Caco-2 (cell line): ENCODE results near the gene DDAH2. TPM values are rescaled to one million over a fixed set of nuclear protein-coding genes. Genes with fewer than 3 reads are reported as not detected.

ENCODE experiments used
- BruUV-seq: library from RNA; stranded (reverse); fragments of 400-500 nt; replicated peaks from 2 replicates; lab custom pipeline; 2021; lab: Mats Ljungman, UMichigan
- CTCF ChIA-PET: fragments of 300-600 bp; sonication (Branson Sonifier 250); formaldehyde crosslinking; loops from one replicate; lab custom pipeline; 2022; ENCODE audit warnings: antibody characterized with exemption; lab: Charles Lee
- POLR2A ChIA-PET: fragments of 300-600 bp; sonication (Branson Sonifier 250); formaldehyde crosslinking; loops from one replicate; lab custom pipeline; 2022; ENCODE audit warnings: antibody characterized with exemption; lab: Charles Lee
- DNase-seq, 2 experiments: peaks; one replicate each; pipeline versions ENCODE4 v3.0.0 to v3.0.0-alpha.2; 2020 to 2022
- H3K27me3 ChIP-seq: replicated peaks from 2 replicates; pipeline ENCODE4 v1.6.0; 2011; ENCODE audit warnings: low read length; ENCODE audit not compliant: control insufficient read depth, insufficient read depth
- H3K36me3 ChIP-seq: 2 replicates; pipeline ENCODE4 v1.5.1; 2011; ENCODE audit warnings: low read length; ENCODE audit not compliant: control insufficient read depth, insufficient read depth
- H3K4me1 ChIP-seq: fragments of 250-450 bp; sonication (Bioruptor Pico); 2 replicates; pipeline ENCODE4 v1.5.1; 2020; ENCODE audit warnings: mild to moderate bottlenecking
- H3K4me3 ChIP-seq: 2 replicates; pipeline ENCODE4 v1.5.1; 2011; ENCODE audit warnings: low read depth, mild to moderate bottlenecking, control low read depth, low read length
- H3K9me3 ChIP-seq: fragments of 250-450 bp; sonication (Bioruptor Pico); 2 replicates; pipeline ENCODE4 v1.5.1; 2020; ENCODE audit warnings: mild to moderate bottlenecking, moderate library complexity
- H3K27ac Mint-ChIP-seq: one replicate; pipeline ENCODE4 v1.8.0; 2022; ENCODE audit warnings: mixed read lengths; ENCODE audit not compliant: unreplicated experiment
- H3K27me3 Mint-ChIP-seq: one replicate; pipeline ENCODE4 v1.8.0; 2022; ENCODE audit warnings: mixed read lengths; ENCODE audit not compliant: insufficient read depth, unreplicated experiment
- H3K36me3 Mint-ChIP-seq: one replicate; pipeline ENCODE4 v1.8.0; 2022; ENCODE audit warnings: mild to moderate bottlenecking, mixed read lengths; ENCODE audit not compliant: insufficient read depth, unreplicated experiment
- H3K4me1 Mint-ChIP-seq: one replicate; pipeline ENCODE4 v1.8.0; 2022; ENCODE audit warnings: low read depth, mixed read lengths; ENCODE audit not compliant: unreplicated experiment
- H3K4me3 Mint-ChIP-seq: one replicate; pipeline ENCODE4 v1.8.0; 2022; ENCODE audit warnings: mild to moderate bottlenecking, moderate library complexity, mixed read lengths; ENCODE audit not compliant: unreplicated experiment
- H3K9me3 Mint-ChIP-seq: one replicate; pipeline ENCODE4 v1.8.0; 2022; ENCODE audit warnings: mixed read lengths; ENCODE audit not compliant: unreplicated experiment
- intact Hi-C: fragments of 100-400 bp; cut with micrococcal nuclease; formaldehyde crosslinking; loops from one replicate; pipeline ENCODE4 v1.10.0; 2022; ENCODE audit not compliant: unreplicated experiment
- total RNA-seq: library from RNA; stranded (reverse); gene quantifications from 2 replicates; pipeline ENCODE4 v1.2.3, GENCODE V29; 2022
- TF ChIP-seq, protein P1 (sequence below), 2 experiments: fragments of 200-600 bp in 1 of 2; IDR thresholded peaks; 1 replicate in 1 of 2; 2 replicates in 1 of 2; pipeline versions ENCODE4 v1.5.1 to v1.8.0; 2011 to 2022; ENCODE audit warnings: antibody characterized with exemption in 1 of 2, control low read depth in 1 of 2, inconsistent platforms in 1 of 2, low read depth in 1 of 2, low read length in 1 of 2, mild to moderate bottlenecking in 1 of 2, moderate library complexity in 1 of 2; ENCODE audit not compliant: insufficient read depth in 1 of 2, severe bottlenecking in 1 of 2, unreplicated experiment in 1 of 2

Gene DDAH2
- total RNA-seq, 1 experiment from 2014 or later = 82.4 TPM

DNA sequence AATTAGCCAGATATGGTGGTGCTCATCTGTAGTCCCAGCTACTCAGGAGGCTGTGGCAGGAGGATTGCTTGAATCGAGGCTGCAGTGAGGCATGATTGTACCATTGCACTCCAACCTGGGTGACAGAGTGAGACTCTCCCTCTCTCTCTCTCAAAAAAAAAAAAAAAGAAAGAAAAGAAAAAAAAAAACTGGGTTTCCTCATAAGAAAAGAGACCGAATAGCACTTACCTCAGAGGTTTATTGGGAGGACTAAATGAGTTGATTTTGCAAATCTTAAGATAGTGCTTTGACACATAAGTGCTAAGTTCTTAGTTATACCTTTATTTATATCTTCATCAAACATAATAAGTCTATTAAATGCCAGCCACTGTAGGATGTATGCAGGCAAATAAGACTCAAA is 41.8 kb upstream of the DDAH2 start:
- Mint-ChIP-seq H3K4me1 (peaks cover 8% of the 10 kb centered on the region), H3K27me3 (no peaks in the 10 kb centered on the region), H3K4me3 (no peak overlapping the region), H3K27ac (no peak overlapping the region), H3K9me3 (no peaks in the 10 kb centered on the region), H3K36me3 (no peaks in the 10 kb centered on the region)
- no TSS peak for BruUV-seq
- no peak overlapping the region for H3K4me3 ChIP-seq
- ChIA-PET POLR2A (interaction anchor here (0.6 to 0.7 kb wide), 2 partner anchors 25 to 30 kb away, joined by 3 to 4 read pairs; no protein-coding TSS in a partner anchor), CTCF (interaction anchor here (1.4 to 2.5 kb wide), 4 partner anchors 32 to 57 kb away, joined by 3 to 32 read pairs (median 17); partner anchors contain the start of genes DDAH2, HSPA1B and MSH5)
- no peaks in the 10 kb centered on the region for H3K27me3 ChIP-seq
- H3K4me1 ChIP-seq = peaks cover 15% of the 10 kb centered on the region
- DNase-seq = no peak
- H3K36me3 ChIP-seq = no peaks in the 10 kb centered on the region
- TF ChIP-seq, protein P1, sequence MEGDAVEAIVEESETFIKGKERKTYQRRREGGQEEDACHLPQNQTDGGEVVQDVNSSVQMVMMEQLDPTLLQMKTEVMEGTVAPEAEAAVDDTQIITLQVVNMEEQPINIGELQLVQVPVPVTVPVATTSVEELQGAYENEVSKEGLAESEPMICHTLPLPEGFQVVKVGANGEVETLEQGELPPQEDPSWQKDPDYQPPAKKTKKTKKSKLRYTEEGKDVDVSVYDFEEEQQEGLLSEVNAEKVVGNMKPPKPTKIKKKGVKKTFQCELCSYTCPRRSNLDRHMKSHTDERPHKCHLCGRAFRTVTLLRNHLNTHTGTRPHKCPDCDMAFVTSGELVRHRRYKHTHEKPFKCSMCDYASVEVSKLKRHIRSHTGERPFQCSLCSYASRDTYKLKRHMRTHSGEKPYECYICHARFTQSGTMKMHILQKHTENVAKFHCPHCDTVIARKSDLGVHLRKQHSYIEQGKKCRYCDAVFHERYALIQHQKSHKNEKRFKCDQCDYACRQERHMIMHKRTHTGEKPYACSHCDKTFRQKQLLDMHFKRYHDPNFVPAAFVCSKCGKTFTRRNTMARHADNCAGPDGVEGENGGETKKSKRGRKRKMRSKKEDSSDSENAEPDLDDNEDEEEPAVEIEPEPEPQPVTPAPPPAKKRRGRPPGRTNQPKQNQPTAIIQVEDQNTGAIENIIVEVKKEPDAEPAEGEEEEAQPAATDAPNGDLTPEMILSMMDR (IDR thresholded peaks at IDR 0.05; ENCODE audit: insufficient read depth in 1 of 2, low read depth in 1 of 2, low read length in 1 of 2, severe bottlenecking in 1 of 2, unreplicated experiment in 1 of 2) = no peak
- no peaks in the 10 kb centered on the region for H3K9me3 ChIP-seq
- intact Hi-C loops = no loop called here

DNA sequence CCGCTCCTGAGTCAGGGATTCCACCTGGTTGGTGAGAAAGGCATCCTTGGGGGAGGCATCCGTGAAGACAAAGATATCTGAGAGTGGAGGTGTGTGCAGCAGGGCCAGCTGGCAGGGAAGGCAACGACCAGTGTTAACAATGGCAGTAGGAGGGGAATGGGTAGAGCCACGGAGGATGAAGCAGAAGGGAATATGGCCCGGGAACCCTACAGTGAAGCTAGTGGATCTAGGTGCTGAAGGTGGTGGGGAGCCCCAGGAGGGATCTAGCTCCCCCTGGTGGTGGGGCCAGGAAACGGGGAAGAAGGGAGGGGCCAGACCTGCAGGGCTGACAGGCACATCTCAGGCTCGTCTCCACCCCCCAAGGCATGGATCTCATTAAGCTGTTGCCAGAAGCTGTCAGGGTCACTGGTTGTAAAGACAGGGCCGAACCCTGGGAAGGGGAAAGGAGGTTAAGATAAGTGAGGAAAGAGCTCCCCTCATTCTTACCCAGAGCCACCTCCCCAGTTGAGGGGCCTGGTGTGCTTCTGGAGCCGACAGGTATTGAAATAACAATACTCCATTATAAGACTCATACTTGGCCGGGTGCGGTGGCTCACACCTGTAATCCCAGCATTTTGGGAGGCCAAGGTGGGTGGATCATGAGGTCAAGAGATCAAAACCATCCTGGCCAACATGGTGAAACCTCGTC is 40.7 kb upstream of the DDAH2 start:
- TF ChIP-seq, protein P1 (IDR thresholded peaks at IDR 0.05; ENCODE audit: insufficient read depth in 1 of 2, low read depth in 1 of 2, low read length in 1 of 2, severe bottlenecking in 1 of 2, unreplicated experiment in 1 of 2) = peak; percentile 85 to 87
- ChIA-PET POLR2A (interaction anchor here (0.6 to 1.8 kb wide), 4 partner anchors 20 to 40 kb away, joined by 3 to 10 read pairs (median 7); partner anchors contain the start of genes DDAH2 and MSH5), CTCF (interaction anchor here (0.5 to 2.5 kb wide), 26 partner anchors 9 to 189 kb away, joined by 3 to 32 read pairs (median 4); partner anchors contain the start of genes ABHD16A, C6orf47, DDAH2 and HSPA1B)
- Mint-ChIP-seq H3K27ac (no peak overlapping the region), H3K4me1 (peaks cover 8% of the 10 kb centered on the region), H3K4me3 (no peak overlapping the region), H3K36me3 (no peaks in the 10 kb centered on the region), H3K9me3 (no peaks in the 10 kb centered on the region), H3K27me3 (no peaks in the 10 kb centered on the region)
- H3K4me3 ChIP-seq = no peak overlapping the region
- no peaks in the 10 kb centered on the region for H3K27me3 ChIP-seq
- DNase-seq = peak; percentile 85 to 89
- intact Hi-C loops = loop anchor here (1.0 kb wide), 3 partner anchors 41 to 93 kb away; partner anchors contain the start of gene DDAH2
- H3K4me1 ChIP-seq = peaks cover 15% of the 10 kb centered on the region
- no peaks in the 10 kb centered on the region for H3K36me3 ChIP-seq
- H3K9me3 ChIP-seq = no peaks in the 10 kb centered on the region
- BruUV-seq = no TSS peak
